Activated naive CD4-positive, alpha-beta T cell treated with anti-CD3 and anti-CD28 coated beads, Interleukin-2, amount 50 U/mL, for 72 hours (primary cell): Measurements from ENCODE around the gene N4BP2L2. TPM values are rescaled to one million over a fixed set of nuclear protein-coding genes. Genes with fewer than 3 reads are reported as not detected.
A peak's percentile ranks its signal among the peaks of the same experiment; 100 is the strongest.
"Not testable (repeated sequence)": the region's sequence is repeated elsewhere in the genome, so short reads cannot be mapped to it uniquely, and the experiment has no call there.

ENCODE experiments used
- ATAC-seq, 2 donors: fragments of 150-1000 bp; cut with Tn5 transposase; 2 replicates each; pipeline ENCODE4 v1.10.0; 2021; ENCODE audit warnings: mild to moderate bottlenecking in 2 of 2, moderate library complexity in 2 of 2
- DNase-seq, 2 donors: peaks; one replicate each; pipeline ENCODE4 v3.0.0; 2021 to 2022; ENCODE audit warnings: low spot score in 2 of 2
- H3K27ac Mint-ChIP-seq, 2 donors: one replicate each; pipeline ENCODE4 v1.8.0; 2022; ENCODE audit warnings: mild to moderate bottlenecking in 2 of 2, mixed read lengths in 2 of 2
- H3K36me3 Mint-ChIP-seq, 2 donors: one replicate each; pipeline ENCODE4 v1.8.0; 2022; ENCODE audit warnings: mixed read lengths in 2 of 2
- H3K9me3 Mint-ChIP-seq, 2 donors: one replicate each; pipeline ENCODE4 v1.8.0; 2022; ENCODE audit warnings: mixed read lengths in 2 of 2
- total RNA-seq, 2 donors: library from RNA; stranded (reverse); gene quantifications; one replicate each; pipeline ENCODE4 v1.2.3, GENCODE V29; 2022

The N4BP2L2 gene
- 100 to 1,000 TPM in 1 of 2 donors, 10 to 100 TPM in 1; 82.1 to 107 TPM for total RNA-seq

DNA sequence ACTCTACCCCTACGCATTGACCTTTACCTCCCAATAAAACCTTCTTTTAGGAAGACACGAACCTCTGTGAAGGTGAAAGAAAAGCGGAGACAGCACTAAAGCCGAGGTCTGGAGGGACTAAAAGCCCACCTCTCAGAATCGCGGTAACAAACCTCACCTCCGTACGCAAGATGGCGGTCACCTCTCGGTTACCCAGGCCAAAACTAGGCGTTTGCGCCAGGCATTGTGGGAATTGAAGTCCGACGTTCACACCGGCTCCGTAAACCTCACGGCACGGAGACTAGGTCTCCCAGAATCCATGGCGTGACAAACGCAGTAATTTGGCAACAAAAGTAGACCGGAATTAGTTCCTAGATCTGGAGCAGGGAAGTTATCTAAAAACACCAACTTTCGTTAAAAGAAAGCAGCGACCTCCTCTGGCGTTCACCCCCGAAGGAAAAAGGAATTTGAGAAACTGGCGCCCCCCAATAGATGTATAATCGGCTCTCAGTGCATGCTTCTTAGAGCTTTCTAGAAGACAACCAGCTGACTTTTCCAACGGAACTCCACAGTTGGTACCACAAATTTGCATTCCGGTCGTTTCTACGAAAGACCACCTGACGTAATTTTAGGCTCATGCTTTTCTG, at the start of gene N4BP2L2:
Gene N4BP2L2 (minus strand): TSS at position 175 of the 626 bp plus-strand sequence. CDS start 1,768 bp downstream, outside the sequence.
- H3K9me3 Mint-ChIP-seq = peaks cover 0 to 3% of the 10 kb centered on the region in 2 donors
- H3K27ac Mint-ChIP-seq = peak within 1 kb of the TSS; percentile 99 to 100
- peaks cover 41 to 44% of the 10 kb centered on the region in 2 donors for H3K36me3 Mint-ChIP-seq
- ATAC-seq (peak; percentile 80 to 96), DNase-seq (peak; percentile 82 to 87)

DNA sequence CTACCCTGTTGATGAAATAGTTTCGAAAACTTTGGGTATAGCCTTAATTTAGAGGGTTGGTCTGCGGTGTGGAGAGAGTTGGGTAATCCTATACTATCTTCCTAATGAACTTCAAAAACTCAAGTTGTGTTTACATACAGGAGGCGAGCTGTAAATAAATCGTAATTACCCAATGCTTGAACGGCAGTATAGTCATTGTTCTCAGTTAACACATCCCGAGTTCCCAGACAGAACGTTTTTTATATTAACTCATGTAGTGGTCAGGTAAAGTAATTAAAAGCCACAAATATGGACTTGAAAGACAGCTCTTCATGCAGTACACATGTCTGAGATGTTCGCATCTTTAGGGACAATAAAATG, 49.2 kb upstream of the N4BP2L2 start:
- Mint-ChIP-seq H3K9me3 (no peaks in the 10 kb centered on the region), H3K36me3 (peaks cover 9 to 15% of the 10 kb centered on the region in 2 donors), H3K27ac (peak overlapping the region; percentile 91 to 99)
- no peak for DNase-seq
- ATAC-seq = no peak

DNA sequence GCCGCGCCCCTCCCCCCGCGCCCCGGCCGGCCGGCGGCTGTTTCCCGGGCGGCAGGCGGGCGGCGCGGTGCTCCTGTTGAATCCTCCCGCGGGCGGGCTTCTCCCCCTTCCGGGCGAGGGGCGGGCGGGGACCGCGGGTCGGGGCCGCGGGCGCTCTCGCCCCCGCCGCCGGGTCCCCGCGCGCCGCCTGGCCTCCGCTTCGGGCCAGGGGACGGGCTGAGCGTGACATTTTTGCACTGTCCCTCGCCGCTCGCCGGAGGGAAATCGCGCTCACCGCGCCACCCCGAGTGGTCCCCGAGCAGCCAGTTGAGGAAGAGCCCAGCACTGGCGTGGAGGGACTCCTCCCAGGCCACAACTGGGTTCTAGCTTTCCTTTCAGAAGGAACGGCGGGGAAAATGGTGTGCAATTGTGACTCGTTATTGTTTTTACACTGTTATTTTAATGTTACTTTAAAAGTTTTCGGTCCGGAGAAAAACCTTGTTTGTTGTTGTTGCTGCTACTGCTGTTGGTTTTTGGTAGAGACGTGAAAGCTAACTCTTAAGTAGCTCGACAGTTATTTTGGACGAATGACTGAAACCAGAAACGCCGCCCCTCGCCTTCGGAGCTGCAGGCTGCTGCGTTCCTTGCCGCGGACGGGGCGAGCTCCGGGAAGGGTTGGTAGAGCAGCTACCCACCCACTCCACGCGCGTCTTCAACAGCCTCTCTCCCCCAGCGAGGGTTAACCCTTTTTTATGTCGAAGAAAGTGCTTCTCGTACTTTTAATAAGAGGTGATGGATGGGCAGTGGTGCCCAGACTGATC, 48.6 kb upstream of the N4BP2L2 start:
- H3K9me3 Mint-ChIP-seq = no peaks in the 10 kb centered on the region
- ATAC-seq (peak; percentile 23 to 41), DNase-seq (peak; percentile 43 to 56)
- peaks cover 9 to 15% of the 10 kb centered on the region in 2 donors for H3K36me3 Mint-ChIP-seq
- H3K27ac Mint-ChIP-seq = peak overlapping the region; percentile 91 to 99

DNA sequence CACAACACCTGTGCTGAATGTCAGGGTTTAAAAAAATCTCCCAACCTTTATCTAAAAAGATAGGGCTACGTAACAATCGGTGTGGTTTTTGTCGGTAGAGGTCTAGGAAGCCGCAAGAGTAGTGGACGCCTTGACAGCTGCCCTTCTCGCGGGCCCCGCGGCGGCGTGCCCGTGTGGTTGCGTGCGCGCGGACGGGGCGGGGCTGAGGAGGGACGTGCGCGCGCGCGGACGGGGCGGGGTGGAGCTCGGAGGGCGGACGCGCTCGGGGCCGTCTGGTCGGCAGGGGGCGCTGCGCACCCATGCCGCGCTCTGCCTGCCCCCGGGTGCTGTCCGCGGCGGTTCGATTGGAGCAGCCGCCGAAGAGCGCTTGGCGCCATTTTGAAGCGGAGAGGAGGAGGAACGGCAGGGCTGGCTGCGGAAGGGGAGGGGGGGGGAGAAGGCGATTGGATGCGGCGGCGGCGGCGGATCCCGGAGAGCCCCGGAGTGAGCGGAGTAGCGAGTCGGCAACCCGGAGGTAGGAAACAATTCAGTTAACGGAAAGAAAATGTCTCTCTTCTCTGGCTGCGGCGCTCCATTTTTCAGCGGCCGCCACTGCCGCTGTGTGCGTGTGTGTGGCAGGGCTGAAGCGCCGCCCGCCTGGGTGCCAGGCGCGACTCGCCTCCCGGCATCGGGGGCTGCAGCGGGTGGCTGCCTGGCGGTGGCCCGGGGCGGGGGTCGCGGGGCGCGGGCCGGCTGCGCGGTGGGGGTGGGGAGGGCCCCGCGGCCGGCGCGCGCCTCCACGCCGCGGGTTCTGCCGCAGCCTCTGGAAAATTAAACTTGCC, 47.7 kb upstream of the N4BP2L2 start, which contains the start of gene PDS5B:
Gene PDS5B (plus strand): TSS at position 373 of the 821 bp plus-strand sequence. CDS start 62,321 bp downstream, outside the sequence.
- H3K9me3 Mint-ChIP-seq = no peaks in the 10 kb centered on the region

DNA sequence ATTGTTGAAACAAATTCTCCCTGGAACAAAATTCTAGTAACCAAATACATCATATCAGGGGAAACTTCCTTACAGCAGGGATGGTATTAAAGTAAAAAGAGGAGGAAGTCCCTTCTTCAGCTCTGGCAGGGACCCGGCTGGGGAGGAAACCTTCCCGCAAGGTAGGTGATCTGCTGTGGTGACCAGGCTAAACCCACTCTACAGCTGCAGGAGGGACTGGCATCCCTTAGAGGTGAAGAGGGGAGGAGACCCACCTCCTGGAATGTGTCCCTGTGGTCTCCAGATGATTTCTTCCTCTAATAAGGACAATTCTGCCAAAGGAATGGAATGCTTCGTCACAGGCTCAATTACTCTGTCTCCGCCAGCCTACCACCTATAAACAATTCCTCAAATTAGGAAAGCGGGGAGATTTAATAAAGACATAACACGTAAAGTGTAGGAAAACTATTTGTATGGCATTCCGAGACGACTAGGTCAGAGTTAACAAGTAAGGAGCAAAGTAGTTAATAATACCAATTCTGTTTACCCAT, 47.0 kb upstream of the N4BP2L2 start:
- Mint-ChIP-seq H3K9me3 (no peaks in the 10 kb centered on the region), H3K27ac (peak overlapping the region; percentile 60 to 89), H3K36me3 (peaks cover 9 to 13% of the 10 kb centered on the region in 2 donors)
- DNase-seq (peak in 1 of 2 donors; percentile 5), ATAC-seq (no peak)

More for the DNA sequence above, 47.7 kb upstream of the N4BP2L2 start, which contains the start of gene PDS5B:
- Mint-ChIP-seq H3K36me3 (peaks cover 9 to 15% of the 10 kb centered on the region in 2 donors), H3K27ac (peak within 1 kb of the TSS; percentile 91 to 99)
- ATAC-seq = peak; percentile 91 to 96
- DNase-seq = peak; percentile 97

DNA sequence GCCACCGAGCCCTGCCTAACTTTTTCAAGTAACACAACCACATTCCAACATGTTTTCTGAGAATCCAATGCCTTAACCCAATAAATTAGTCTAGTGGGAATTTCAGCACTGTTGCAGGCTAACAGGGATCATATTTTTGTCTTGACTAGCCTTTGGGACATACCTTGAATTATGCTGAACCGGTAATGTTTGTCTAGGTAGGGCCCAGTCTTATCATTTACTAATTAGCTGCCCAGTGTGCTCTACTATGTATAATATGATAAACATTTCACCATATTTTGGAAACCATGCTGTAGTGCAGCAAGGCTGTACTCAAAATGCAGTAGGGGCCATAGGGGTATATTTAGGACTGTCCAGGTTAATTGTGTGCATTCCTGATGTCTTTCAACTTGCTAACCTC, 44.4 kb upstream of the N4BP2L2 start:
- Mint-ChIP-seq H3K9me3 (no peaks in the 10 kb centered on the region), H3K36me3 (peaks cover 8 to 9% of the 10 kb centered on the region in 2 donors), H3K27ac (no peak overlapping the region)
- DNase-seq (no peak), ATAC-seq (no peak)

DNA sequence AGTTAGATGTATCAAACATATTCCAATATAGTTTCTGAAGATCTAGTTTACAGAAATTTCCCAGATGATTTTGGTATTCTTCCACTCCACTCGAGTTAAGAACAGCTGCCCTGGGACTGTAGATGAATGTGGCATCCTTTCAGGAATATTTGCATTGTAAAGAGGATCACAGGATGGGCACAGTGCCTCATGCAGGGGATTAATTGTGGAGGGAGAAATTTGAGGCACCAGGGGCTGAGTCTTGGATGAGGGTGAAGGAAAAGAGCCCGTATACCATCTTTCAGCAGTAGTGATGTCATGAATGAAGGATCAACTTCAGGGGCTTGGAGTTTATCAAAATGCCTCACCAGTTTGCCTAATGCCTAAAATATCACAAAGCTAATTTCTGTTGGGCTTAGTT, 43.7 kb upstream of the N4BP2L2 start:
- no peak overlapping the region for H3K27ac Mint-ChIP-seq
- H3K36me3 Mint-ChIP-seq = peaks cover 5 to 6% of the 10 kb centered on the region in 2 donors
- peaks cover 2% of the 10 kb centered on the region in 2 donors for H3K9me3 Mint-ChIP-seq
- DNase-seq (no peak), ATAC-seq (no peak)

DNA sequence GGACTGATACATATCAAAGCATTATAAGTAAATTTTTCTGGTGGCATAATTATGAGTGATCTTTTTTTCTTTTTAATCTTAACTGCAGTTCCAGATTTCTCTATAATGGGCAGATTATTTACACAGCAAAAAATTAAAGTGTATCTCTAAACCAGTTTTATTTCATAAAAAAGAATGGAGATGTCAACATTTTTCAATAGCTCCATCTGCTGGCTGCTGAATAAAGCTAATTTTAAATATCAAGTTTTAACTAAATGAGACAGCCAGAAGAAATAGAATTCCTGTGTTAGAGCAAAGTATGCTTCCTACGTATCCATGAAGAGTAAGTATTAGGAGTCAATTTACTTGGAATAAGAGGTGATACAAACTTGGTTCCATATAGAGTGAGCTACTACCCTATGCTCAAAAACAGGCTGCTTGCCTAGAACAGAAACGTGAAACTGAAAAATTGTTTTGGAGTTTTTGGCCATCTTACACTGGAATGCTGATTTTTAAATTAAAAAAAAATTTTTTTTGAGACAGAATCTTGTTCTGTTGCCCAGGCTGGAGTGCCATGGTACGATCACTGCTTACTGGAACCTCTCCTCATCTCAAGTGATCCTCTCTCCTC, 42.7 kb upstream of the N4BP2L2 start:
- Mint-ChIP-seq H3K9me3 (peaks cover 8 to 11% of the 10 kb centered on the region in 2 donors), H3K36me3 (peaks cover 8 to 11% of the 10 kb centered on the region in 2 donors), H3K27ac (no peak overlapping the region)
- no peak for ATAC-seq
- no peak for DNase-seq

DNA sequence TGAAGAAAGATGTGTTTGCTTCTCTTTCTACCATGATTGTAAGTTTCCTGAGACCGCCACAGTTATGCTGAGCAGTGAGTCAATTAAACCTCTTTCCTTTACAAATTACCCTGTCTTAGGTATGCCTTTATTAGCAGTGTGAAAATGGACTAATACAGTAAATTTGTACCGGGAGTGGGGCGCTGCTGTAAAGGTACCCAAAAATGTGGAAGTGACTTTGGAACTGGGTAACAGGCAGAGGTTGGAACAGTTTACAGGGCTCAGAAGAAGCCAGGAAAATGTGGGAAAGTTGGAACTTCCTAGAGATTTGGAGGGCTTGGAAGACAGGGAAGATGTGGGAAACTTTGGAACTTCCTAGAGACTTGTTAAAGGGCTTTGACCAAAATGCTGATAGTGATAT, 38.4 kb upstream of the N4BP2L2 start:
- ATAC-seq (no peak), DNase-seq (no peak)
- Mint-ChIP-seq H3K27ac (no peak overlapping the region), H3K36me3 (peaks cover 8 to 11% of the 10 kb centered on the region in 2 donors), H3K9me3 (peaks cover 8 to 11% of the 10 kb centered on the region in 2 donors)

DNA sequence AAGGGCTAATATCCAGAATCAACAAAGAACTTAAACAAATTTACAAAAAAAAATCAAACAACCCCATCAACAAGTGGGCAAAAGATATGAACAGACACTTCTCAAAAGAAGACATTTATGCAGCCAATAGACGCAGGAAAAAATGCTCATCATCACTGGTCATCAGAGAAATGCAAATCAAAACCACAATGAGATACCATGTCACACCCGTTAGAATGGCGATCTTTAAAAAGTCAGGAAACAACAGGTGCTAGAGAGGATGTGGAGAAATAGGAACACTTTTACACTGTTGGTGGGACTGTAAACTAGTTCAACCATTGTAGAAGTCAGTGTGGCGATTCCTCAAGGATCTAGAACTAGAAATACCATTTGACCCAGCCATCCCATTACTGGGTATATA, 37.1 kb upstream of the N4BP2L2 start:
- ATAC-seq, DNase-seq, H3K27ac Mint-ChIP-seq: not testable (repeated sequence)
- Mint-ChIP-seq H3K9me3 (peaks cover 8 to 11% of the 10 kb centered on the region in 2 donors), H3K36me3 (peaks cover 8 to 11% of the 10 kb centered on the region in 2 donors)

DNA sequence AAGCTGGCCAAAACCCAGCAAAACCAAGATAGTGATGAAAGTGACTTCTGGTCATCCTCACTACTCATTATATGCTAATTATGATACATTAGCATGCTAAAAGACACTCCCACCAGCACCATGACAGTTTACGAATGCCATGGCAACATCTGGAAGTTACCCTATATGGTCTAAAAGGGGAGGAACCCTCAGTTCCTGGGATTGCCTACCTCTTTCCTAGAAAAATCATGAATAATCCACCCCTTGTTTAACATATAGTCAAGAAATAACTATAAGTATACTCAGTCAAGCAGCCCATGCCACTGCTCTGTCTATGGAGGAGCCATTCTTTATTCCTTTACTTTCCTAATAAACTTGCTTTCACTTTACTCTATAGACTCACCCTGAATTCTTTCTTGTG, 22.2 kb upstream of the N4BP2L2 start:
- not testable (repeated sequence) for DNase-seq, ATAC-seq, H3K27ac Mint-ChIP-seq
- Mint-ChIP-seq H3K9me3 (peaks cover 12 to 16% of the 10 kb centered on the region in 2 donors), H3K36me3 (peaks cover 19 to 21% of the 10 kb centered on the region in 2 donors)

DNA sequence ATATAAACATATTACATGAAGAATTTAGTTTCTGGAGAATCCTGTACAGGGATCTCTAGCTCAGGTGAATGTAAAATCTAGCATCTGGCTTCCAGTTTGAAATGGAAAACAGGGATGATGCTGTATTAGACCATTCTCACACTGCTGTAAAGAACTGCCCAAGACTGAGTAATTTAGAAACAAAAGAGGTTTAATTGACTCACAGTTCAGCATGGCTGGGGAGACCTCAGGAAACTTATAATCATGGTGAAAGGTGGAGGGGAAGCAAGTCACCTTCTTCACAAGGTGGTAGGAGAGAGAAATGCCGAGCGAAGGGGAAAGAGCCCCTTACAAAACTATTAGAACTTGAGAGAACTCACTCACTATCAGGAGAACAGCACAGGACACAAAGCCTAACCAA, 17.0 kb upstream of the N4BP2L2 start:
- Mint-ChIP-seq H3K36me3 (peaks cover 5 to 8% of the 10 kb centered on the region in 2 donors), H3K9me3 (peaks cover 6 to 8% of the 10 kb centered on the region in 2 donors), H3K27ac (no peak overlapping the region)
- DNase-seq (no peak), ATAC-seq (peak in 1 of 2 donors; percentile 70)

DNA sequence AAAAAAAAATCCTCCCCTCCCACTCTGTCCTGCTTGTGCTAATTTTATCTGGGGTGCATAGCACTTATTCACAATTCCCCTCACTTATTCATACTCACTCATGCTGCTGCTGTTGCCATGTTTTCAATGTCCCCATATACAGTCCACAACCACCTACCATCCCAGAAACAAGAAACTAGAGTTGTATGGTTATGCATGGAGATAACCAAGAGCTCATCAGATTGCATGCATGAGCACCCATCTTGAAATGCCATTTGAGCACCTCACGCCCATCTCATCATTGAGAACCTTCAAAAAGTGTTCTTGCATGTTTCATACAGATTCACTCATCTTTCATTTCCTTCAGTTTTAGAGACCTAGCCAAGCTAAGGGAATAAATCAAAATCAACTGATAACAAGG, 15.1 kb upstream of the N4BP2L2 start:
- Mint-ChIP-seq H3K27ac (no peak overlapping the region), H3K36me3 (peaks cover 0 to 5% of the 10 kb centered on the region in 2 donors), H3K9me3 (peaks cover 4 to 5% of the 10 kb centered on the region in 2 donors)
- no peak for DNase-seq
- ATAC-seq = no peak

DNA sequence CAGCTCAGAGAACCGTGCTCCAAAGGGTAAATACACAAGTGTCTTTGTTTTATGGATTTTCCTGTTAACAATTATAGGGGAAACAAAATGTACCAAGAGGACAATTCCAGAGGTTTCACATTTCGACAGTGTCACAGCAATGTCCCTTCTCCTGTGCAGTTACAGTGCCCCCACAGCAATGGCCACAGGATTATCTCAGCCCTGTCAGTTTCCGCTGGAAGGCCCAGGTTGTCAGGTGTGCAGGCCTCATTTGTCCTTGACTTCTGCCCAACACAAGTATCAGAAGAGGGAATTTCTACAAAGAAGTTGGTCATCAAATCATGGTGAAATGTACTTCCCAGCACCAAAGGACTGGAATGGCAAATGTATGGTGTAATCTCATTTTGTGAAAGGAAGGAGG, 11.2 kb upstream of the N4BP2L2 start:
- peaks cover 4 to 5% of the 10 kb centered on the region in 2 donors for H3K9me3 Mint-ChIP-seq
- H3K27ac Mint-ChIP-seq = no peak overlapping the region
- peaks cover 0 to 5% of the 10 kb centered on the region in 2 donors for H3K36me3 Mint-ChIP-seq
- ATAC-seq (no peak), DNase-seq (no peak)

DNA sequence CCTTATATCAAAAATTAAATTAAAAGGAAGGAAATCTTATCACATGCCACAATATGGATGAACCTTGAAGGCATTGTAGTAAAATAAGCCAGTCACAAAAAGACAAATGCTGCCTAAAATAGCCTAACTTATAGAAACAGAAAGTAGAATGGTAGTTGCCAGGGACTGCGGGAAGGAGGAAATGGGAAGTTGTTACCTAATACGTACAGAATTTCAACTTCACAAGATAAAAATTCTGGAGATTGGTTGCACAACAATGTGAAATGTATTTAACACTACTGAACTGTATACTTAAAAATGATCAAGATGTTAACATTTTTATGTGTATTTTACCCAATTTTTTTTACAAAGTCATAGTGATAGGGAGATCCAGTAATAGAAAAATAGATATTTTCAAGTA, 10.2 kb upstream of the N4BP2L2 start:
- Mint-ChIP-seq H3K36me3 (peaks cover 0 to 5% of the 10 kb centered on the region in 2 donors), H3K9me3 (peaks cover 4 to 5% of the 10 kb centered on the region in 2 donors), H3K27ac (no peak overlapping the region)
- DNase-seq (no peak), ATAC-seq (no peak)

DNA sequence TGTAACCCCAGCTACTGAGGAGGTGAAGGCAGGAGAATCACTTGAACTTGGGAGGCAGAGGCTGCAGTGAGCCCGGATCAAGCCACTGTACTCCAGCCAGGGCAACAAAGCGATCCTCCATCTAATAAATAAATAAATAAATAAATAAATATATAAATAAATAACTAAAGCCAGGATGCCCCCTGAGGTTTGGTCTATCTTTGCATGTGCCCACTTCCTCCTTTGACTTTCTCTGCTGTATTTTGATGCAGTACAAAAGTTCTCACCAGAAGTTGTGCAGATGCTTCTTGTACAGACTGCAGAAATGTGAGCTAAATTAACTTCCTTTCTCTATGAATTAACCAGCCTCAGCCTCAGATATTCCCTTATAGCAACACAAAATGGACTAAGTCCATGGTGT, 6.5 kb upstream of the N4BP2L2 start:
- Mint-ChIP-seq H3K9me3 (no peaks in the 10 kb centered on the region), H3K36me3 (no peaks in the 10 kb centered on the region), H3K27ac (no peak overlapping the region)
- DNase-seq (no peak), ATAC-seq (no peak)
